GM21515 (cell line): Measurements from ENCODE around the gene MS4A10.
A peak's percentile ranks its signal among the peaks of the same experiment; 100 is the strongest.

Experiments
- ATAC-seq: cut with Tn5 transposase; IDR thresholded peaks from one replicate; pipeline ENCODE4 v1.9.1; 2021; ENCODE audit not compliant: unreplicated experiment

The MS4A10 gene

GRCh38 chr11:60764879-60765278, 20.3 kb upstream of the MS4A10 start:
- ATAC-seq = peak; percentile 35

- no peak for ATAC-seq
Measured at GRCh38 chr11:60765355-60765754, 19.8 kb upstream of the MS4A10 start.

- no peak for ATAC-seq
Measured at GRCh38 chr11:60766547-60766946, 18.6 kb upstream of the MS4A10 start.

GRCh38 chr11:60767388-60767811, 17.7 kb upstream of the MS4A10 start:
- ATAC-seq = no peak

- ATAC-seq = no peak
Measured at GRCh38 chr11:60768202-60768601, 16.9 kb upstream of the MS4A10 start.

- no peak for ATAC-seq
Measured at GRCh38 chr11:60769273-60769672, 15.9 kb upstream of the MS4A10 start.

GRCh38 chr11:60769811-60770210, 15.3 kb upstream of the MS4A10 start:
- ATAC-seq = no peak

GRCh38 chr11:60771146-60771545, 14.0 kb upstream of the MS4A10 start:
- no peak for ATAC-seq

- ATAC-seq = no peak
Measured at GRCh38 chr11:60771879-60772525, 13.1 kb upstream of the MS4A10 start.

- ATAC-seq = no peak
Measured at GRCh38 chr11:60772666-60773065, 12.5 kb upstream of the MS4A10 start.

GRCh38 chr11:60774726-60775125, 10.4 kb upstream of the MS4A10 start:
- ATAC-seq = no peak

GRCh38 chr11:60775420-60775961, 9.6 kb upstream of the MS4A10 start:
- ATAC-seq = peak; percentile 70

- ATAC-seq = no peak
Measured at GRCh38 chr11:60776167-60776566, 9.0 kb upstream of the MS4A10 start.

GRCh38 chr11:60777106-60777505, 8.0 kb upstream of the MS4A10 start:
- no peak for ATAC-seq

GRCh38 chr11:60777572-60777971, 7.6 kb upstream of the MS4A10 start:
- ATAC-seq = no peak

- no peak for ATAC-seq
Measured at GRCh38 chr11:60780065-60780464, 5.1 kb upstream of the MS4A10 start.

GRCh38 chr11:60780774-60781173, 4.4 kb upstream of the MS4A10 start:
- no peak for ATAC-seq

GRCh38 chr11:60781286-60781980, 3.7 kb upstream of the MS4A10 start:
- no peak for ATAC-seq

- no peak for ATAC-seq
Measured at GRCh38 chr11:60781981-60782316, 3.2 kb upstream of the MS4A10 start.

GRCh38 chr11:60782393-60783140, 2.6 kb upstream of the MS4A10 start:
- no peak for ATAC-seq

GRCh38 chr11:60783141-60783484, 2.0 kb upstream of the MS4A10 start:
- no peak for ATAC-seq

GRCh38 chr11:60783911-60784310, 1.2 kb upstream of the MS4A10 start:
- ATAC-seq = no peak
